SU-DHL-6 (cell line): ENCODE results near the gene MOSPD2.

Source experiments
- H2AFZ ChIP-seq: fragments of 200-600 bp; sonication (generic); 2 replicates; pipeline ENCODE4 v1.6.1; 2014; ENCODE audit warnings: low read depth, mild to moderate bottlenecking, moderate library complexity, mixed read lengths, antibody characterized with exemption, low read length; ENCODE audit not compliant: severe bottlenecking
- H3F3A ChIP-seq: fragments of 200-600 bp; shearing (Covaris generic); 2 replicates; pipeline ENCODE4 v1.6.0; 2016; ENCODE audit warnings: antibody characterized with exemption, mild to moderate bottlenecking; ENCODE audit not compliant: insufficient read depth
- H3K27ac ChIP-seq: fragments of 200-600 bp; sonication (generic); 2 replicates; pipeline ENCODE4 v1.5.1; 2016; ENCODE audit warnings: low read depth, mild to moderate bottlenecking, low read length, moderate library complexity, mixed read lengths
- H3K27me3 ChIP-seq: fragments of 200-600 bp; sonication (generic), shearing (Covaris generic); 2 replicates; pipeline ENCODE4 v1.6.0; 2014; ENCODE audit warnings: mild to moderate bottlenecking, low read length
- H3K36me3 ChIP-seq: fragments of 200-600 bp; sonication (generic); 2 replicates; pipeline ENCODE4 v1.6.1; 2014; ENCODE audit warnings: mild to moderate bottlenecking, low read length, mixed read lengths
- H3K4me2 ChIP-seq: fragments of 300-600, 200-600 bp; shearing (Covaris generic), sonication (generic); 2 replicates; pipeline ENCODE4 v1.6.0; 2014; ENCODE audit warnings: low read length, low read depth, mild to moderate bottlenecking; ENCODE audit not compliant: poor library complexity, severe bottlenecking
- H3K4me3 ChIP-seq: fragments of 200-600 bp; sonication (generic); 2 replicates; pipeline ENCODE4 v1.5.1; 2014; ENCODE audit warnings: antibody characterized with exemption, low read length, mild to moderate bottlenecking, mixed read lengths; ENCODE audit not compliant: insufficient read depth, poor library complexity, severe bottlenecking
- H3K79me2 ChIP-seq: fragments of 200-600 bp; sonication (generic); 2 replicates; pipeline ENCODE4 v1.6.1; 2014; ENCODE audit warnings: mild to moderate bottlenecking, low read length, moderate library complexity; ENCODE audit not compliant: insufficient read depth
- H3K9ac ChIP-seq: fragments of 200-600 bp; sonication (generic); 2 replicates; pipeline ENCODE4 v1.7.0; 2014; ENCODE audit warnings: mild to moderate bottlenecking, low read length
- H3K9me2 ChIP-seq: fragments of 200-600 bp; sonication (generic); replicated peaks from 2 replicates; pipeline ENCODE4 v1.6.1; 2014; ENCODE audit warnings: low read length; ENCODE audit not compliant: insufficient read depth
- H3K9me3 ChIP-seq: fragments of 200-600 bp; sonication (generic); 2 replicates; pipeline ENCODE4 v1.6.1; 2014; ENCODE audit warnings: low read length, mixed read lengths; ENCODE audit not compliant: insufficient read depth
- H4K20me1 ChIP-seq: fragments of 200-600 bp; sonication (generic); 2 replicates; pipeline ENCODE4 v1.6.1; 2014; ENCODE audit warnings: low read depth, mild to moderate bottlenecking, antibody characterized with exemption, low read length, moderate library complexity, mixed read lengths
- EZH2phosphoT487 ChIP-seq: fragments of 200-600 bp; sonication (generic), shearing (Covaris generic); conservative IDR thresholded peaks from 2 replicates; pipeline ENCODE4 v1.6.1; 2018; ENCODE audit warnings: mild to moderate bottlenecking, antibody characterized with exemption, low read length, moderate library complexity, mixed read lengths
- TF ChIP-seq, protein P1 (sequence below): fragments of 200-600 bp; sonication (generic); IDR thresholded peaks from one replicate; pipeline ENCODE4 v1.5.1; 2017; ENCODE audit warnings: antibody characterized with exemption, mild to moderate bottlenecking, low read length, moderate library complexity; ENCODE audit not compliant: insufficient read depth, poor library complexity, severe bottlenecking

MOSPD2 gene

DNA sequence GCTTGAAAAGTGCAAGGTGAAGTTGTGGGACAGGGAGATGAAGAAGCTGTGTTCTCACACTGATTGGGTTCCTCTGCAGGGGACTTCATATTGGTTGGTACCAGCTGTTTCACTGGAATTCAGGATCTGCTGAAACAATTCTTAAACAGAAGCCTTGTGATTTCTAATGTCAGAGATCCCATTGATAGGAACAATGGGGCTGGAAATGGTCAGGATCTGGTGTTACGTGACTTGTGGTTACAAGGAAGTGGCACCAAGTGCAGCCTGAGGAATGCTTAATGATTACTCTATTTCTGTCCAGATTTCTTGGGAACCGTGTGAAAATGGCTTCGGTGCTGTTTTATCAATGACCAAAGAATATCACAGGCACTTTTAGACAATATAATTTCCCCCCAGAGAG is 68.1 kb downstream of the MOSPD2 start:
- Histone ChIP-seq H3K4me3 (no peak overlapping the region), H2AFZ (no peak overlapping the region), H3K27me3 (no peaks in the 10 kb centered on the region), H3K9me3 (no peaks in the 10 kb centered on the region), H3K79me2 (no peaks in the 10 kb centered on the region), H3F3A (no peaks in the 10 kb centered on the region), H3K36me3 (no peaks in the 10 kb centered on the region), H3K27ac (no peak overlapping the region), H3K9ac (no peak overlapping the region), H3K9me2 (no peaks in the 10 kb centered on the region), H3K4me2 (no peak overlapping the region), H4K20me1 (no peaks in the 10 kb centered on the region)
- TF ChIP-seq EZH2phosphoT487, result no peak
- TF ChIP-seq, protein P1, sequence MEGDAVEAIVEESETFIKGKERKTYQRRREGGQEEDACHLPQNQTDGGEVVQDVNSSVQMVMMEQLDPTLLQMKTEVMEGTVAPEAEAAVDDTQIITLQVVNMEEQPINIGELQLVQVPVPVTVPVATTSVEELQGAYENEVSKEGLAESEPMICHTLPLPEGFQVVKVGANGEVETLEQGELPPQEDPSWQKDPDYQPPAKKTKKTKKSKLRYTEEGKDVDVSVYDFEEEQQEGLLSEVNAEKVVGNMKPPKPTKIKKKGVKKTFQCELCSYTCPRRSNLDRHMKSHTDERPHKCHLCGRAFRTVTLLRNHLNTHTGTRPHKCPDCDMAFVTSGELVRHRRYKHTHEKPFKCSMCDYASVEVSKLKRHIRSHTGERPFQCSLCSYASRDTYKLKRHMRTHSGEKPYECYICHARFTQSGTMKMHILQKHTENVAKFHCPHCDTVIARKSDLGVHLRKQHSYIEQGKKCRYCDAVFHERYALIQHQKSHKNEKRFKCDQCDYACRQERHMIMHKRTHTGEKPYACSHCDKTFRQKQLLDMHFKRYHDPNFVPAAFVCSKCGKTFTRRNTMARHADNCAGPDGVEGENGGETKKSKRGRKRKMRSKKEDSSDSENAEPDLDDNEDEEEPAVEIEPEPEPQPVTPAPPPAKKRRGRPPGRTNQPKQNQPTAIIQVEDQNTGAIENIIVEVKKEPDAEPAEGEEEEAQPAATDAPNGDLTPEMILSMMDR, result no peak

DNA sequence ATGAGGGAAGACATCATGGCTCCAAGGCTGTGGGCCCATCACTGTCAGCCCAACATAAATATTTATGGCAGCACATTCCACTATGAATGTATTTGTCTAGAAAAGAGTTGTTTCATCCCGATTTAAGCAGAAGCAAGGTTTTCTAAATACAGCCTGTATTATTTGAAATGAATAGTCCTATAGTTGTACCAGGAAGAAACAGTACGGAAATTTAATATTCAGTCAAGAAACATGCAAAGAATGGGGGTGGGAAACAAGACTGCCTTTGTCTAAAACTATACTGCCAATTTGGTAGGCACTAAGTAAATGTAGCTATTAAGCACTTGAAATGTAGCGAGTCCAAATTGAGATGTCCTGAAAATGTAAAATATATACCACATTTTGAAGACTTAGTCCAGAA is 69.1 kb downstream of the MOSPD2 start:
- no peak overlapping the region for H3K27ac ChIP-seq
- no peak overlapping the region for H2AFZ ChIP-seq
- H3K36me3 ChIP-seq, result no peaks in the 10 kb centered on the region
- H3K4me3 ChIP-seq, result no peak overlapping the region
- H3F3A ChIP-seq, result no peaks in the 10 kb centered on the region
- H3K9me2 ChIP-seq, result no peaks in the 10 kb centered on the region
- TF ChIP-seq, protein P1, result no peak
- TF ChIP-seq EZH2phosphoT487, result no peak
- H3K9me3 ChIP-seq, result no peaks in the 10 kb centered on the region
- H3K79me2 ChIP-seq, result no peaks in the 10 kb centered on the region
- H3K4me2 ChIP-seq, result no peak overlapping the region
- H3K27me3 ChIP-seq, result no peaks in the 10 kb centered on the region
- H3K9ac ChIP-seq, result no peak overlapping the region
- no peaks in the 10 kb centered on the region for H4K20me1 ChIP-seq

DNA sequence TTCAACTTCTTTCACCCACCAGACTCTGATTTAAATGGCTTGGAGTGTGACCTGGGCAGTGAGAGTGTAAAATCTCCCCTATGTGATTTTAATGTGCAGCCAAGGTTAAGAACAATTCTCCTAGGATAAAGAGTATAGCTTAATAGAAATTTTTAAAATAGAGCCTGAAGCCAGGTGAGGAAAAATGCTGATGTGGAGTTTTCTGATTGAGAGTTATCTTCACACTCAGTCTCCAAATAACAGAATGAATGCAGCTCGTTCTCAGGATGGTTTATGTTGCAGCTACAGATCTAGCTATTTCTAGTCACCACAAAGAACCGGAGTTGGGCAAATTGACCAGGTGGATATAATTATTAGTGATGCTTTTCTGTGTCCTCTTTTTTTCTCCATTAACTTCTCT is 70.7 kb downstream of the MOSPD2 start:
- no peaks in the 10 kb centered on the region for H3K79me2 ChIP-seq
- no peaks in the 10 kb centered on the region for H3F3A ChIP-seq
- H3K36me3 ChIP-seq, result no peaks in the 10 kb centered on the region
- no peaks in the 10 kb centered on the region for H4K20me1 ChIP-seq
- no peaks in the 10 kb centered on the region for H3K27me3 ChIP-seq
- H3K4me2 ChIP-seq, result no peak overlapping the region
- no peak overlapping the region for H3K4me3 ChIP-seq
- no peak overlapping the region for H3K9ac ChIP-seq
- TF ChIP-seq, protein P1, result no peak
- TF ChIP-seq EZH2phosphoT487, result no peak
- H3K27ac ChIP-seq, result no peak overlapping the region
- no peak overlapping the region for H2AFZ ChIP-seq
- H3K9me2 ChIP-seq, result no peaks in the 10 kb centered on the region
- no peaks in the 10 kb centered on the region for H3K9me3 ChIP-seq
